Activated CD8-positive, alpha-beta memory T cell treated with anti-CD3 and anti-CD28 coated beads, Interleukin-2, amount 50 U/mL, for 24 hours (primary cell): ENCODE measurements around the gene CDC40.
"Not testable (repeated sequence)": the region's sequence is repeated elsewhere in the genome, so short reads cannot be mapped to it uniquely, and the experiment has no call there.

Experiments
- DNase-seq: peaks from one replicate; pipeline ENCODE4 v3.0.0-alpha.2; 2020; ENCODE audit errors: extremely low read depth

Gene CDC40

GRCh38 chr6:110270165-110270564, 89.9 kb downstream of the CDC40 start:
- DNase-seq = no peak

GRCh38 chr6:110271732-110272022, 91.5 kb downstream of the CDC40 start:
- DNase-seq = no peak

GRCh38 chr6:110272781-110273180, 92.6 kb downstream of the CDC40 start:
- not testable (repeated sequence) for DNase-seq

DNA sequence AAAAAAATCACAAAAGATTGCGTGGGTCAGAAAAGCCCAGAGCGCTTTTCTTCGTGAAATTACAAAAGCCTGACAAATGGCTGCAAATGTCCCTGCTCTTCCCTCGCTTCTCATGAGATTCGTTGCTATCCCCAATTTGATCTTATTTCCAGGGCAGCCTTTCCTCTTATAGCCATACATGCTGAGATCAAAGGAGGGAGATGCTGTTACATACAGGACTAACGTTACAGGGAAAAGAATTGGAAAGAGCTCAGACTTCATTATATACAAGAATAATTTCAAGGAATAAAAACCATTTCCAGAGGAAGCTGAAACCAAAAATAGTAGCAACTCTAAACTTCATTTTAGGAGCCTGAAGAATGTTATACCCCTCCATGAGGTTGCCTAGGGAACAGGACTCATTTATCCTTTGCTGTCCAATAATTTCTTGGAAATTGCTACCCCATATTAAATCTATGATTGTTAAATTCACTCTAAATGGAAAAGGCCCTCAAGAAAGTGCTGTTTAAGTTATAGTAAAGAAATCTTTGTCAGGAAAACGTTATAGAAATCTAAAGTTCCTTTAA, 97.0 kb downstream of the CDC40 start:
- DNase-seq = no peak
